B cell (primary cell): Measurements from ENCODE around the gene WDR1. TPM values are rescaled to one million over a fixed set of nuclear protein-coding genes. Genes with fewer than 3 reads are reported as not detected.

Experiments
- ATAC-seq: fragments of 200-7000 bp; cut with Tn5 transposase; one replicate; pipeline ENCODE4 v1.10.0; 2021; ENCODE audit warnings: low read depth, mild to moderate bottlenecking, moderate number of reproducible peaks, moderate library complexity
- CTCF ChIA-PET: fragments of 350-600 bp; sonication (Branson Sonifier 250); formaldehyde crosslinking; loops from one replicate; lab custom pipeline; 2021; ENCODE audit warnings: antibody characterized with exemption, inconsistent platforms; lab: Charles Lee
- POLR2A ChIA-PET: fragments of 350-600 bp; sonication (Branson Sonifier 250); formaldehyde crosslinking; loops from one replicate; lab custom pipeline; 2021; ENCODE audit warnings: antibody characterized with exemption; lab: Charles Lee
- DNase-seq: peaks from one replicate; pipeline ENCODE4 v3.0.0; 2013
- H2AFZ ChIP-seq: 2 replicates; pipeline ENCODE4 v1.6.1; 2012; ENCODE audit warnings: mild to moderate bottlenecking, low read depth, low read length; ENCODE audit not compliant: insufficient read depth, poor library complexity, severe bottlenecking
- H3K27ac ChIP-seq, 2 donors: 1 replicate in 1 of 2; 2 replicates in 1 of 2; pipeline ENCODE4 v1.5.1; 2012 to 2013; ENCODE audit warnings: low read length in 2 of 2, mild to moderate bottlenecking in 2 of 2, moderate library complexity in 1 of 2
- H3K27me3 ChIP-seq, 4 experiments: fragments of 200-600 bp in 1 of 4; sonication (generic) in 1 of 4; replicated peaks in 1 of 4; 1 replicate in 2 of 4; 2 replicates in 2 of 4; pipeline versions ENCODE4 v1.6.1 to v1.7.0; 2013 to 2016; ENCODE audit warnings: low read length in 3 of 4, mild to moderate bottlenecking in 2 of 4, mixed read lengths in 1 of 4, moderate library complexity in 1 of 4; ENCODE audit not compliant: insufficient read depth in 4 of 4, control insufficient read depth in 3 of 4; ENCODE audit errors: control extremely low read depth in 1 of 4
- H3K36me3 ChIP-seq, 2 experiments: replicated peaks in 1 of 2; 1 replicate in 1 of 2; 2 replicates in 1 of 2; pipeline versions ENCODE4 v1.6.1 to v1.7.1; 2013; ENCODE audit warnings: low read length in 1 of 2; ENCODE audit not compliant: insufficient read depth in 2 of 2, control insufficient read depth in 1 of 2; ENCODE audit errors: control extremely low read depth in 1 of 2, extremely low read depth in 1 of 2
- H3K4me1 ChIP-seq, 2 donors: fragments of 200-600 bp in 1 of 2; sonication (generic) in 1 of 2; 1 replicate in 1 of 2; 2 replicates in 1 of 2; pipeline versions ENCODE4 v1.5.1 to v1.6.1; 2013 to 2017; ENCODE audit warnings: low read length in 2 of 2; ENCODE audit not compliant: control insufficient read depth in 2 of 2, insufficient read depth in 2 of 2
- H3K4me2 ChIP-seq: replicated peaks from 2 replicates; pipeline ENCODE3; 2012; ENCODE audit warnings: mild to moderate bottlenecking, low read depth, low read length; ENCODE audit not compliant: poor library complexity, severe bottlenecking
- H3K4me3 ChIP-seq, 5 experiments: fragments of 200-600 bp in 1 of 5; sonication (generic) in 1 of 5; 1 replicate in 3 of 5; 2 replicates in 2 of 5; pipeline versions ENCODE4 v1.5.1 to v1.7.0; 2011 to 2016; ENCODE audit warnings: low read length in 4 of 5, mild to moderate bottlenecking in 4 of 5, low read depth in 2 of 5, control low read depth in 1 of 5, moderate library complexity in 1 of 5; ENCODE audit not compliant: insufficient read depth in 1 of 5; ENCODE audit errors: control extremely low read depth in 1 of 5, extremely low read depth in 1 of 5
- H3K79me2 ChIP-seq: fragments of 200-600 bp; sonication (generic); one replicate; pipeline ENCODE4 v1.6.0; 2016; ENCODE audit warnings: low read length; ENCODE audit not compliant: control insufficient read depth, insufficient read depth
- H3K9ac ChIP-seq: fragments of 200-600 bp; sonication (generic); 2 replicates; pipeline ENCODE4 v1.6.1; 2017; ENCODE audit warnings: mild to moderate bottlenecking, low read length, moderate library complexity
- H3K9me3 ChIP-seq, 3 donors: one replicate each; pipeline versions ENCODE4 v1.6.1 to v1.7.1; 2013; ENCODE audit warnings: low read length in 2 of 3; ENCODE audit not compliant: control insufficient read depth in 2 of 3, insufficient read depth in 1 of 3; ENCODE audit errors: control extremely low read depth in 1 of 3
- H4K20me1 ChIP-seq: 2 replicates; pipeline ENCODE4 v1.6.0; 2012; ENCODE audit warnings: mild to moderate bottlenecking, low read length; ENCODE audit not compliant: insufficient read depth, control insufficient read depth, poor library complexity, severe bottlenecking
- H3K27ac Mint-ChIP-seq: one replicate; pipeline ENCODE4 v1.8.0; 2021; ENCODE audit warnings: mixed read lengths
- H3K27me3 Mint-ChIP-seq: one replicate; pipeline ENCODE4 v1.8.0; 2021; ENCODE audit warnings: mixed read lengths
- H3K4me1 Mint-ChIP-seq: one replicate; pipeline ENCODE4 v1.8.0; 2021; ENCODE audit warnings: mixed read lengths
- H3K4me3 Mint-ChIP-seq: one replicate; pipeline ENCODE4 v1.8.0; 2021; ENCODE audit warnings: mixed read lengths
- H3K9me3 Mint-ChIP-seq: one replicate; pipeline ENCODE4 v1.8.0; 2022; ENCODE audit warnings: mixed read lengths; ENCODE audit not compliant: insufficient read depth
- CTCF ChIP-seq: fragments of 200-600 bp; IDR thresholded peaks from one replicate; pipeline ENCODE4 v1.8.0; 2022; ENCODE audit warnings: antibody characterized with exemption, mild to moderate bottlenecking
- EZH2 ChIP-seq: IDR thresholded peaks from 2 replicates; pipeline ENCODE4 v1.6.1; 2012; ENCODE audit warnings: borderline replicate concordance, low read depth, mild to moderate bottlenecking, moderate library complexity, low read length; ENCODE audit not compliant: insufficient read depth, poor library complexity, severe bottlenecking
- WGBS: methylation state at CpG from one replicate; pipeline ENCODE4 v1.1.5; 2013; ENCODE audit warnings: missing lambda C conversion rate; ENCODE audit not compliant: insufficient coverage; 5-methylcytosine and 5-hydroxymethylcytosine counted together
- intact Hi-C: fragments of 100-400 bp; cut with micrococcal nuclease; formaldehyde crosslinking; loops from one replicate; pipeline ENCODE4 v1.10.0; 2022
- polyA plus RNA-seq: library from polyadenylated mRNA; depleted of rRNA; stranded (reverse); fragments of >200 nt; gene quantifications from 2 replicates; pipeline ENCODE4 v1.2.3, GENCODE V29; 2012
- total RNA-seq, 2 donors: library from RNA; stranded (reverse); fragments of 120-200 nt in 1 of 2; gene quantifications; 1 replicate in 1 of 2; 2 replicates in 1 of 2; pipeline versions ENCODE4 v1.2.3 to v1.2.4, GENCODE V29; 2013 to 2022

WDR1 gene
- total and polyA plus RNA-seq, 2 donors (not counting 1 experiment from before 2014, with no cell fraction given), result 134 to 217 TPM

GRCh38 chr4:10089346-10089745, 27.3 kb downstream of the WDR1 start:
- Histone ChIP-seq H3K27ac (no peak overlapping the region), H3K27me3 (no peaks in the 10 kb centered on the region), H3K9me3 (no peaks in the 10 kb centered on the region), H4K20me1 (peaks cover 98% of the 10 kb centered on the region), H3K9ac (no peak overlapping the region), H3K4me2 (no peak overlapping the region), H3K79me2 (peaks cover 77% of the 10 kb centered on the region), H2AFZ (no peak overlapping the region), H3K4me3 (no peak overlapping the region), H3K36me3 (peaks cover 0 to 99% of the 10 kb centered on the region in 2 experiments), H3K4me1 (peaks cover 5 to 17% of the 10 kb centered on the region in 2 donors)
- no peak overlapping the region for H3K4me3 Mint-ChIP-seq
- no peaks in the 10 kb centered on the region for H3K27me3 Mint-ChIP-seq
- no peaks in the 10 kb centered on the region for H3K9me3 Mint-ChIP-seq
- peaks cover 11% of the 10 kb centered on the region for H3K4me1 Mint-ChIP-seq
- intact Hi-C loops, result no loop called here
- 95% methylated on average over 9 of the region's 11 CpGs for WGBS
- no peak for ATAC-seq
- no peak for TF ChIP-seq EZH2
- TF ChIP-seq CTCF, result peak; percentile 42
- ChIA-PET POLR2A (no interaction called here), CTCF (interaction anchor here (1.2 kb wide), 1 partner anchor 17 kb away, joined by 3 read pairs; no protein-coding TSS in a partner anchor)
- no peak overlapping the region for H3K27ac Mint-ChIP-seq
- DNase-seq, result no peak

GRCh38 chr4:10088135-10089010, 28.2 kb downstream of the WDR1 start:
- Histone ChIP-seq H3K27me3 (no peaks in the 10 kb centered on the region), H2AFZ (no peak overlapping the region), H3K27ac (no peak overlapping the region), H3K79me2 (peaks cover 70% of the 10 kb centered on the region), H4K20me1 (peaks cover 92% of the 10 kb centered on the region), H3K4me3 (no peak overlapping the region), H3K9me3 (no peaks in the 10 kb centered on the region), H3K36me3 (peaks cover 0 to 99% of the 10 kb centered on the region in 2 experiments), H3K9ac (no peak overlapping the region), H3K4me1 (peaks cover 0 to 7% of the 10 kb centered on the region in 2 donors), H3K4me2 (no peak overlapping the region)
- H3K4me3 Mint-ChIP-seq, result no peak overlapping the region
- H3K9me3 Mint-ChIP-seq, result no peaks in the 10 kb centered on the region
- no peak for DNase-seq
- peaks cover 3% of the 10 kb centered on the region for H3K4me1 Mint-ChIP-seq
- no peaks in the 10 kb centered on the region for H3K27me3 Mint-ChIP-seq
- ChIA-PET CTCF (no interaction called here), POLR2A (no interaction called here)
- no peak for ATAC-seq
- TF ChIP-seq EZH2 (no peak), CTCF (no peak)
- 96% methylated on average over 21 of the region's 28 CpGs for WGBS
- H3K27ac Mint-ChIP-seq, result no peak overlapping the region
- intact Hi-C loops, result no loop called here
